Psoas muscle (tissue), 8 donors: ENCODE measurements around the gene BST2. TPM values are rescaled to one million over a fixed set of nuclear protein-coding genes. Genes with fewer than 3 reads are reported as not detected.
A peak's percentile ranks its signal among the peaks of the same experiment; 100 is the strongest.

Experiments
- ATAC-seq, 4 donors: fragments of 200-7000 bp; cut with Tn5 transposase; one replicate each; pipeline ENCODE4 v1.9.1; 2020; ENCODE audit warnings: moderate library complexity in 3 of 4, mild to moderate bottlenecking in 2 of 4
- DNase-seq, 2 donors: peaks; one replicate each; pipeline ENCODE4 v3.0.0-alpha.2; 2020
- H3K27ac ChIP-seq: fragments of 200-600 bp; one replicate; pipeline ENCODE4 v1.8.0; 2022
- H3K27me3 ChIP-seq, 3 donors: fragments of 200-600 bp in 1 of 3; one replicate each; pipeline versions ENCODE4 v1.6.1 to v1.8.0; 2013 to 2022; ENCODE audit warnings: low read length in 2 of 3, mild to moderate bottlenecking in 2 of 3, moderate library complexity in 1 of 3; ENCODE audit not compliant: insufficient read depth in 3 of 3
- H3K36me3 ChIP-seq, 2 donors: fragments of 200-600 bp in 1 of 2; one replicate each; pipeline versions ENCODE4 v1.6.1 to v1.8.0; 2013 to 2022; ENCODE audit warnings: low read depth in 1 of 2, mild to moderate bottlenecking in 1 of 2, moderate library complexity in 1 of 2; ENCODE audit not compliant: insufficient read depth in 1 of 2
- H3K4me1 ChIP-seq: fragments of 200-600 bp; one replicate; pipeline ENCODE4 v1.8.0; 2022
- H3K4me3 ChIP-seq: fragments of 200-600 bp; one replicate; pipeline ENCODE4 v1.8.0; 2022; ENCODE audit warnings: mild to moderate bottlenecking
- H3K9me3 ChIP-seq: fragments of 200-600 bp; one replicate; pipeline ENCODE4 v1.8.0; 2022
- WGBS, 3 donors: extraction: QIAGEN DNeasy Blood & Tissue Kit; methylation state at CpG; one replicate each; pipeline versions ENCODE4 v1.1.6 to v1.1.7; 2013; 5-methylcytosine and 5-hydroxymethylcytosine counted together
- intact Hi-C, 2 donors: fragments of 100-400 bp; cut with DNase I; formaldehyde crosslinking; loops; one replicate each; pipeline versions ENCODE4 v1.11.0 to v1.14.2; 2022
- polyA plus RNA-seq, 3 donors: library from polyadenylated mRNA; stranded (reverse); fragments of 200-250 nt; gene quantifications; one replicate each; pipeline ENCODE4 v1.2.3, GENCODE V29; 2013
- total RNA-seq, 4 donors: library from RNA; stranded (reverse); fragmentation: NEBNext Ultra II Directional in 2 of 4; extraction: Animal tissue kit (Norgen Biotek cat#: 25700) in 2 of 4; gene quantifications; one replicate each; pipeline versions ENCODE4 v1.2.1 to v1.2.4, GENCODE V29; 2021 to 2023
- TF ChIP-seq, protein P1 (sequence below): fragments of 200-600 bp; IDR thresholded peaks from one replicate; pipeline ENCODE4 v1.8.0; 2022; ENCODE audit warnings: antibody characterized with exemption
- donor health status: healthy with polysubstance abuse.
- donor health status: DM: no; HTN: no; CAD: no; lungs with moderate emphysema.
- donor health status: Bipolar disorder and iron deficiency.
- donor health status: healthy.
- donor health status: DM: yes; HTN: yes; CAD: no.
- donor health status: DM: no; HTN: no; CAD: no.
- donor health status: DM: no; HTN: no; CAD: no.
- donor health status: DM: yes; HTN: yes; CAD: no.

BST2 gene
- total and polyA plus RNA-seq, 7 donors, result 18.3 to 47.7 (median 34.4) TPM

DNA sequence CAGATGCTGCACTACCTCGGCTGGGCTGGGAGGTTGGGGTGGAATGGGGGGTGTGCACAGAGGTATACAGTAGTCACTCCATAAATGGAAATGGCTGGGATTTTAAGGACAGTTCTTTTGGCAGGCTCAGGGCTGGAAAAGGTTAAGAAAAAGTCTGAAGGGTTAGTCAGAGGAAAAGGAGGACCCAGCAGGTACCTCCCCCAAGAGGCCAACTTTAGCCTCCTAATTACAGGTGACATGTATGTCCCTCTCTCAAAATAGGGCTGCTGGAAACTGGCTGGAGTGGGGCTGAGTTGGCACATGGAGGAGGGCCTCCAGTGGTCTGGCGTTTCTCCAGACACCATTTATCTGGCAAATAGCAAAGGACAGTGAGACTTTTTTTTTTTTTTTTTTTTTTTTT is 12.4 kb downstream of the BST2 start:
- H3K27me3 ChIP-seq, result peaks cover 0 to 43% (median 11%) of the 10 kb centered on the region in 3 donors
- 37 to 66% (median 42%) methylated on average over 2 of the region's 2 CpGs for WGBS, 3 donors
- H3K4me3 ChIP-seq, result no peak overlapping the region
- peaks cover 11% of the 10 kb centered on the region for H3K9me3 ChIP-seq
- no peaks in the 10 kb centered on the region for H3K36me3 ChIP-seq
- intact Hi-C loops, result no loop called here
- no peak for ATAC-seq
- TF ChIP-seq, protein P1, sequence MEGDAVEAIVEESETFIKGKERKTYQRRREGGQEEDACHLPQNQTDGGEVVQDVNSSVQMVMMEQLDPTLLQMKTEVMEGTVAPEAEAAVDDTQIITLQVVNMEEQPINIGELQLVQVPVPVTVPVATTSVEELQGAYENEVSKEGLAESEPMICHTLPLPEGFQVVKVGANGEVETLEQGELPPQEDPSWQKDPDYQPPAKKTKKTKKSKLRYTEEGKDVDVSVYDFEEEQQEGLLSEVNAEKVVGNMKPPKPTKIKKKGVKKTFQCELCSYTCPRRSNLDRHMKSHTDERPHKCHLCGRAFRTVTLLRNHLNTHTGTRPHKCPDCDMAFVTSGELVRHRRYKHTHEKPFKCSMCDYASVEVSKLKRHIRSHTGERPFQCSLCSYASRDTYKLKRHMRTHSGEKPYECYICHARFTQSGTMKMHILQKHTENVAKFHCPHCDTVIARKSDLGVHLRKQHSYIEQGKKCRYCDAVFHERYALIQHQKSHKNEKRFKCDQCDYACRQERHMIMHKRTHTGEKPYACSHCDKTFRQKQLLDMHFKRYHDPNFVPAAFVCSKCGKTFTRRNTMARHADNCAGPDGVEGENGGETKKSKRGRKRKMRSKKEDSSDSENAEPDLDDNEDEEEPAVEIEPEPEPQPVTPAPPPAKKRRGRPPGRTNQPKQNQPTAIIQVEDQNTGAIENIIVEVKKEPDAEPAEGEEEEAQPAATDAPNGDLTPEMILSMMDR, result no peak
- peaks cover 5% of the 10 kb centered on the region for H3K4me1 ChIP-seq
- no peak overlapping the region for H3K27ac ChIP-seq
- no peak for DNase-seq

DNA sequence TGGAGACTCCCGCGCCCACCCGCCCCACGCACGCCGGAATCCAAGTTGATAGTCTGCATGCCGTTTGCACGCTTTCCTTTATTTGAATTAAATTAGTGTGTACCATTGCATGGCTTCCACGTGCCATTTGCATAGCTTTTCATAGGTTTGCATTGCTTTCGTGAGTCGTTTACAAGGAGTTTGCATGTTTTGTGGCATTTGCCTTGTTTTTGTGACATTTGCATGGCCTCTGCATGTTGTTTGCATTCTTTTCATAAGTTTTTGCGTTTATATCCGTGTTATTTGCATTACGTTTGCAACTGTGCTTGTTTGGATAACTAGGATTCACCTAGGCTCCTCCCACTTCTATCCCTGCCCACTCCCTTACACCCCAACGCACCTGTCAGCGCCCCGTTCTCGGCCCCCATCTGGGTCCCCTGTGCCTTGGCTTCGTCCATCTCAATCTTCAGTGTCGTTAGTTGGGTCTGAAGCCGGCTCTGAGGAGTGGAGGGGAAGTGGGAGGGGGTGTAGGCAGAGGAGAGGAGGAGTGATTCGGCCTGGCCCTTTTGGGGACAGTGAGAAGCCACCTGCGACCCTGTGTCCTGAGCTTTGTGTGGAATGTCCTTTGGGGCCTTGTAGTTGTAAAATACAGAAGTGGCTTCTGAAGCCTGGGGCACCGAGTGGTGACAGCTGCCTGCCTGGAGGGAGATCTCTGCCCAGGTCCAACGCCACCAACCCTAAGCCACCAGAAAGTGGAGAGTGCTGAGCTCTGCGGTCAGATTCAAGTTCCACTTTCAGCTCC is 13.9 kb downstream of the BST2 start:
- 8 to 12% (median 10%) methylated on average over 26 of the region's 26 CpGs for WGBS, 3 donors
- TF ChIP-seq, protein P1, result no peak
- peak in 1 of 4 donors; percentile 7 for ATAC-seq

DNA sequence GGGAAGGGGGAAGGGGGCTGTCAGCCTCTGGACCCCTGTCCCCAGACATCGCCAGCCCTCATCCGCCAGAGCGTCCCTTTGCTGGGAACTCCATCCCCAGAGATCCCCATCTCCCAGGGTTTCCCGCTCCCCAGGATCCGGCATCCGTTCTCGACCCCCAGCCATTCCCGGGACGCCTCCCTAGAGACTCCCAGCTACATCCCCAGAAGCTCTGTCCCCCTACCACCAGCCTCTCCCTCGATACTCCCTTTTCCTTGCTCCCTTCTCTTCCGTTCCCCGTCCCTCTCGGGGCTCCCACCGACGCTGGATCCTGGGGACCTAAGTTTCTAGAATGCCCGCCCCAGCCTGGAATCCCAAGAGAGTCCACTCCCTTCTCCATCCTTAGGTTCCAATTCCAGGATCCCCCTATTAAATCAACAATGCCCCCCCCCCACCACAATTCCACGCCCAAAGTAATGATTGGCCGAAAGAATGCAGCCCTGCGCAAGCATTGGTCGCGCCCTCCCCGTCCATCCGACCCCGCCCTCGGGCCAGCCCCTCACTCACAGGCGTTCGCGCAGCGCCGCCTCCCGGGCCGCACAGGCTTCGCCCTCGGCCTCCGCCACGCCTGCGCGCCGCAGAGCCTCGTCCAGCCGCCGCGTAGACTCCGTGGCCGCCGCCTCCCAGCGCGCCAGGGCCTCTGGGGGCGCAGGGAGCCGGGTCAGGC is 14.6 kb downstream of the BST2 start:
- H3K36me3 ChIP-seq, result no peaks in the 10 kb centered on the region
- intact Hi-C loops, result no loop called here
- H3K27me3 ChIP-seq, result peaks cover 0 to 43% (median 10%) of the 10 kb centered on the region in 3 donors
- peaks cover 11% of the 10 kb centered on the region for H3K9me3 ChIP-seq
- DNase-seq, result peak; percentile 90 to 92
- TF ChIP-seq, protein P1, result peak; percentile 59
- H3K4me1 ChIP-seq, result peaks cover 5% of the 10 kb centered on the region
- ATAC-seq, result peak; percentile 84 to 92 (median 88)
- WGBS, 3 donors, result 0 to 1% (median 1%) methylated on average over 49 to 50 of the region's 50 CpGs
- no peak overlapping the region for H3K27ac ChIP-seq
- H3K4me3 ChIP-seq, result peak overlapping the region; percentile 52

More for the DNA sequence above, 13.9 kb downstream of the BST2 start:
- no peak for DNase-seq
- Histone ChIP-seq H3K36me3 (no peaks in the 10 kb centered on the region), H3K4me3 (peak overlapping the region; percentile 52), H3K27ac (no peak overlapping the region), H3K27me3 (peaks cover 0 to 43% (median 10%) of the 10 kb centered on the region in 3 donors), H3K9me3 (peaks cover 11% of the 10 kb centered on the region), H3K4me1 (peaks cover 5% of the 10 kb centered on the region)
- intact Hi-C loops, result no loop called here

DNA sequence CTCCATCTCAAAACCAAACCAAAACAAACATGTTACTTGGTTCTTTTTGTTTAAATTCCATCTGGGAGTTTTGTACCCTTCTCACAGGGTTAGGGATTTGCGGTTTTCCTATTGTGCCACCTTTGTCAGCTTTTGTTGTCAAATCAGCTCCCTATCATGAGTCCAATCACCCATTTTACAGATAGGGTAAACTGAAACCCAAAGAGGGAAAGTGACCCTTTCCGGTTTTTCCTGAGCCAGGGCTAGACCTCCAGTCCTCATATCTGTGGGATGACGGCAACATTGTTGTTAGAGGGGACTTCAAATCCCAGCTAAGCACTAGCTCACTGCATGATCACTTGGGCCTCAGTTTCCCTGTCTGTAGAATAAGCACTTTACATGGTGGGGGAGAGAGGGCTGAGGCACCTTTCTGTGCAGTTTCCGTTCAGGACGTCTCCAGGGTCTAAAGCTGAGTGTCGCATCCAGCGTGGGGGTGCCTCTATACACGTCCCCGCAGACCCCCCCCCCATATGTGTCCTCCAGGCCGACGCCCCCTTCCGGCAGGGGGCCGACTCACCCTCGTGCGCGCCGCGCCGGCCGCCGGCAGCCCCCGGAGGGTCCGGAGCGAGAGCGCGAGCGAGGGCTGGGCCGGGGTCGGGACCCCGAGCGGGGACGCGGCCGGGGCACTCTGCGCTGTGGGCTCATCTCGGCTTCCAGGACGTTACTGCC is 15.3 kb downstream of the BST2 start:
- intact Hi-C loops, result no loop called here
- no peak for DNase-seq

More for the DNA sequence above, 15.3 kb downstream of the BST2 start:
- H3K27ac ChIP-seq, result no peak overlapping the region
- H3K4me3 ChIP-seq, result peak overlapping the region; percentile 52
- no peaks in the 10 kb centered on the region for H3K36me3 ChIP-seq
- peak in 1 of 4 donors; percentile 7 for ATAC-seq
- WGBS, 3 donors, result 7 to 23% (median 15%) methylated on average over 10 to 37 of the region's 37 CpGs
- H3K4me1 ChIP-seq, result peaks cover 5% of the 10 kb centered on the region
- peaks cover 11% of the 10 kb centered on the region for H3K9me3 ChIP-seq
- H3K27me3 ChIP-seq, result peaks cover 0 to 36% (median 10%) of the 10 kb centered on the region in 3 donors
- TF ChIP-seq, protein P1, result no peak
